OCI-LY1 (cell line): ENCODE measurements around the gene B9D2.

Experiments used
- CTCF ChIP-seq: fragments of 200-600 bp; sonication (generic), shearing (Covaris generic); IDR thresholded peaks from 2 replicates; pipeline ENCODE4 v1.5.1; 2017; ENCODE audit warnings: mild to moderate bottlenecking, antibody characterized with exemption, low read length, moderate library complexity, mixed read lengths
- EZH2 ChIP-seq: fragments of 200-600 bp; sonication (generic), shearing (Covaris generic); IDR thresholded peaks from 2 replicates; pipeline ENCODE4 v1.8.0; 2017; ENCODE audit warnings: borderline replicate concordance, mixed run types, mild to moderate bottlenecking, antibody characterized with exemption, low read length, moderate library complexity, mixed read lengths

GRCh38 chr19:41305927-41306793 is 57.8 kb downstream of the B9D2 start:
- TF ChIP-seq CTCF (no peak), EZH2 (no peak)
